GM23338 (cell line): ENCODE measurements around the gene SPRR1A. TPM values are rescaled to one million over a fixed set of nuclear protein-coding genes. Genes with fewer than 3 reads are reported as not detected.

Source experiments
- ATAC-seq: fragments of 200-7000 bp; cut with Tn5 transposase; 3 replicates; pipeline ENCODE4 v1.9.1; 2020
- DNase-seq: peaks from one replicate; pipeline ENCODE4 v3.0.0-alpha.2; 2015; ENCODE audit warnings: low spot score
- H2AFZ ChIP-seq: fragments of 200-600 bp; sonication (generic); 2 replicates; pipeline ENCODE4 v1.8.0; 2016; ENCODE audit warnings: antibody characterized with exemption, mild to moderate bottlenecking, moderate library complexity
- H3F3A ChIP-seq: fragments of 200-600 bp; sonication (generic); replicated peaks from 2 replicates; pipeline ENCODE4 v1.8.0; 2017; ENCODE audit warnings: antibody characterized with exemption, mixed run types, low read depth
- H3K27ac ChIP-seq: fragments of 200-600 bp; sonication (generic); 2 replicates; pipeline ENCODE4 v1.6.1; 2016; ENCODE audit warnings: low read depth
- H3K27me3 ChIP-seq: fragments of 200-600 bp; sonication (generic); 2 replicates; pipeline ENCODE4 v1.8.0; 2016; ENCODE audit warnings: mild to moderate bottlenecking, mixed run types, moderate library complexity; ENCODE audit not compliant: insufficient read depth
- H3K36me3 ChIP-seq: fragments of 200-600 bp; sonication (generic); 2 replicates; pipeline ENCODE4 v1.8.0; 2016; ENCODE audit warnings: mild to moderate bottlenecking; ENCODE audit not compliant: insufficient read depth
- H3K4me1 ChIP-seq: fragments of 200-600 bp; sonication (generic); 2 replicates; pipeline ENCODE4 v1.8.0; 2016; ENCODE audit warnings: mild to moderate bottlenecking, moderate library complexity; ENCODE audit not compliant: insufficient read depth
- H3K4me2 ChIP-seq: fragments of 200-600 bp; sonication (generic); 2 replicates; pipeline ENCODE4 v1.7.1; 2017; ENCODE audit warnings: mixed run types
- H3K4me3 ChIP-seq: fragments of 200-600 bp; sonication (generic); 2 replicates; pipeline ENCODE4 v1.6.1; 2016; ENCODE audit warnings: mixed run types
- H3K79me2 ChIP-seq: fragments of 200-600 bp; sonication (generic); replicated peaks from 2 replicates; pipeline ENCODE4 v1.8.0; 2017; ENCODE audit warnings: mild to moderate bottlenecking; ENCODE audit not compliant: insufficient read depth
- H3K9me2 ChIP-seq: fragments of 200-600 bp; sonication (generic); 2 replicates; pipeline ENCODE4 v1.8.0; 2017; ENCODE audit not compliant: insufficient read depth
- H4K20me1 ChIP-seq: fragments of 200-600 bp; sonication (generic); replicated peaks from 2 replicates; pipeline ENCODE4 v1.8.0; 2017; ENCODE audit warnings: mild to moderate bottlenecking; ENCODE audit not compliant: insufficient read depth
- H3K27ac Mint-ChIP-seq: 2 replicates; pipeline ENCODE4 v1.8.0; 2020; ENCODE audit warnings: inconsistent platforms, mild to moderate bottlenecking, moderate library complexity, mixed read lengths
- H3K27me3 Mint-ChIP-seq: 3 replicates; pipeline ENCODE4 v1.8.0; 2022; ENCODE audit warnings: low read depth, mild to moderate bottlenecking, moderate library complexity, mixed read lengths, inconsistent platforms; ENCODE audit not compliant: insufficient read depth, poor library complexity
- H3K36me3 Mint-ChIP-seq: 3 replicates; pipeline ENCODE4 v1.8.0; 2021; ENCODE audit warnings: low read depth, mild to moderate bottlenecking, inconsistent platforms, moderate library complexity, mixed read lengths
- H3K4me1 Mint-ChIP-seq: 3 replicates; pipeline ENCODE4 v1.8.0; 2020; ENCODE audit warnings: mild to moderate bottlenecking, inconsistent platforms, mixed read lengths
- H3K4me3 Mint-ChIP-seq: 3 replicates; pipeline ENCODE4 v1.8.0; 2021; ENCODE audit warnings: moderate library complexity, mild to moderate bottlenecking, inconsistent platforms, mixed read lengths
- H3K9me3 Mint-ChIP-seq: 3 replicates; pipeline ENCODE4 v1.8.0; 2020; ENCODE audit warnings: moderate library complexity, mild to moderate bottlenecking, inconsistent platforms, mixed read lengths
- EZH2phosphoT487 ChIP-seq: fragments of 200-600 bp; sonication (generic); IDR thresholded peaks from one replicate; pipeline ENCODE4 v1.8.1; 2018; ENCODE audit warnings: antibody characterized with exemption; ENCODE audit not compliant: unreplicated experiment
- NANOG ChIP-seq: IDR thresholded peaks from 2 replicates; pipeline ENCODE4 v1.6.1; 2016; ENCODE audit warnings: antibody characterized with exemption, borderline replicate concordance
- POLR2AphosphoS5 ChIP-seq: IDR thresholded peaks from 2 replicates; pipeline ENCODE4 v1.6.1; 2016; ENCODE audit warnings: antibody characterized with exemption, low read depth
- ZNF114 ChIP-seq: fragments of 250-450 bp; sonication (Bioruptor Pico); IDR thresholded peaks from 2 replicates; pipeline ENCODE4 v1.5.0; 2020; ENCODE audit warnings: mild to moderate bottlenecking, moderate library complexity
- polyA plus RNA-seq: library from polyadenylated mRNA; unstranded; fragments of >200 nt; fragmentation: Nextera tagmentation; extraction: Ambion mirVana; gene quantifications from 2 replicates; pipeline ENCODE4 v1.2.1, GENCODE V29; 2016
- total RNA-seq: library from RNA; depleted of rRNA; stranded (reverse); fragments of >200 nt; shearing (Covaris generic); gene quantifications from 2 replicates; pipeline ENCODE4 v1.2.3, GENCODE V29; 2014
- TF ChIP-seq, protein P1 (sequence below), 2 experiments: fragments of 200-600 bp in 1 of 2; sonication (generic) in 1 of 2; conservative IDR thresholded peaks; 2 replicates each; pipeline versions ENCODE4 v1.5.1 to v1.6.1; 2016 to 2017; ENCODE audit warnings: antibody characterized with exemption in 2 of 2, low read depth in 2 of 2, mild to moderate bottlenecking in 2 of 2, moderate library complexity in 1 of 2
- TF ChIP-seq, protein P2 (sequence below): IDR thresholded peaks from one replicate; pipeline ENCODE4 v1.6.1; 2018; ENCODE audit warnings: antibody characterized with exemption; ENCODE audit not compliant: unreplicated experiment
- TF ChIP-seq, protein P3 (sequence below): IDR thresholded peaks from 2 replicates; pipeline ENCODE4 v1.6.1; 2016; ENCODE audit warnings: antibody characterized with exemption

Gene SPRR1A
- total and polyA plus RNA-seq, 2 experiments from 2014 or later, result not detected

DNA sequence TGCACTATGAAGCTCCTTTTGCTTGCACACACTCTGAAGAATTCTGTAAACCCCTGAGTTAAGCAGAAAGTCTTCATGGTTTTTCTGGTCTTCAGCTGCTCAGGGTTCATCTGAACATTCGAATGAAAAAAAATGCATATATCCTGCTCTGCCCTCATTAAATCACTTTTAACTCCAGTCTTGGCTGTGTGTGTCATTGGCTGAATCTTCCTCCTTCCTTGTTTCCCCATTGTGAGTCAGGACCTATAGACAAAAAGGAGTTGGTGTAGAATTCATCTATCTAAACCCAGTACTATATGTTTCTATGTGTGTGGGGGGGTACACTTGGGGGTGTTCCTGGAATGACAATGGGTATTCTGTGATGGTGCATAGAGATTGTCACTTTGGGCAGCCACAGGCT is 40.5 kb downstream of the SPRR1A start:
- DNase-seq (no peak), ATAC-seq (no peak)
- Histone ChIP-seq H3K27me3 (no peaks in the 10 kb centered on the region), H3K27ac (no peak overlapping the region), H3K79me2 (no peaks in the 10 kb centered on the region), H3F3A (no peaks in the 10 kb centered on the region), H2AFZ (no peak overlapping the region), H3K4me3 (no peak overlapping the region), H4K20me1 (no peaks in the 10 kb centered on the region), H3K36me3 (no peaks in the 10 kb centered on the region), H3K4me1 (peaks cover 15% of the 10 kb centered on the region), H3K4me2 (no peak overlapping the region), H3K9me2 (peaks cover 4% of the 10 kb centered on the region; the same call in 1 of the 2 replicates)
- Mint-ChIP-seq H3K4me3 (no peak overlapping the region), H3K27me3 (peaks cover 6% of the 10 kb centered on the region), H3K36me3 (no peaks in the 10 kb centered on the region), H3K4me1 (peaks cover 22% of the 10 kb centered on the region), H3K27ac (no peak overlapping the region), H3K9me3 (peaks cover 1% of the 10 kb centered on the region; the same call in 2 of the 3 replicates)
- no peak for TF ChIP-seq NANOG
- no peak for TF ChIP-seq EZH2phosphoT487
- no peak for TF ChIP-seq ZNF114 (CRISPR knock-in tag)
- TF ChIP-seq, protein P1, sequence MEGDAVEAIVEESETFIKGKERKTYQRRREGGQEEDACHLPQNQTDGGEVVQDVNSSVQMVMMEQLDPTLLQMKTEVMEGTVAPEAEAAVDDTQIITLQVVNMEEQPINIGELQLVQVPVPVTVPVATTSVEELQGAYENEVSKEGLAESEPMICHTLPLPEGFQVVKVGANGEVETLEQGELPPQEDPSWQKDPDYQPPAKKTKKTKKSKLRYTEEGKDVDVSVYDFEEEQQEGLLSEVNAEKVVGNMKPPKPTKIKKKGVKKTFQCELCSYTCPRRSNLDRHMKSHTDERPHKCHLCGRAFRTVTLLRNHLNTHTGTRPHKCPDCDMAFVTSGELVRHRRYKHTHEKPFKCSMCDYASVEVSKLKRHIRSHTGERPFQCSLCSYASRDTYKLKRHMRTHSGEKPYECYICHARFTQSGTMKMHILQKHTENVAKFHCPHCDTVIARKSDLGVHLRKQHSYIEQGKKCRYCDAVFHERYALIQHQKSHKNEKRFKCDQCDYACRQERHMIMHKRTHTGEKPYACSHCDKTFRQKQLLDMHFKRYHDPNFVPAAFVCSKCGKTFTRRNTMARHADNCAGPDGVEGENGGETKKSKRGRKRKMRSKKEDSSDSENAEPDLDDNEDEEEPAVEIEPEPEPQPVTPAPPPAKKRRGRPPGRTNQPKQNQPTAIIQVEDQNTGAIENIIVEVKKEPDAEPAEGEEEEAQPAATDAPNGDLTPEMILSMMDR (conservative IDR thresholded peaks at IDR 0.05; ENCODE audit: low read depth in 2 of 2), result no peak
- TF ChIP-seq POLR2AphosphoS5, result no peak
- TF ChIP-seq, protein P2, sequence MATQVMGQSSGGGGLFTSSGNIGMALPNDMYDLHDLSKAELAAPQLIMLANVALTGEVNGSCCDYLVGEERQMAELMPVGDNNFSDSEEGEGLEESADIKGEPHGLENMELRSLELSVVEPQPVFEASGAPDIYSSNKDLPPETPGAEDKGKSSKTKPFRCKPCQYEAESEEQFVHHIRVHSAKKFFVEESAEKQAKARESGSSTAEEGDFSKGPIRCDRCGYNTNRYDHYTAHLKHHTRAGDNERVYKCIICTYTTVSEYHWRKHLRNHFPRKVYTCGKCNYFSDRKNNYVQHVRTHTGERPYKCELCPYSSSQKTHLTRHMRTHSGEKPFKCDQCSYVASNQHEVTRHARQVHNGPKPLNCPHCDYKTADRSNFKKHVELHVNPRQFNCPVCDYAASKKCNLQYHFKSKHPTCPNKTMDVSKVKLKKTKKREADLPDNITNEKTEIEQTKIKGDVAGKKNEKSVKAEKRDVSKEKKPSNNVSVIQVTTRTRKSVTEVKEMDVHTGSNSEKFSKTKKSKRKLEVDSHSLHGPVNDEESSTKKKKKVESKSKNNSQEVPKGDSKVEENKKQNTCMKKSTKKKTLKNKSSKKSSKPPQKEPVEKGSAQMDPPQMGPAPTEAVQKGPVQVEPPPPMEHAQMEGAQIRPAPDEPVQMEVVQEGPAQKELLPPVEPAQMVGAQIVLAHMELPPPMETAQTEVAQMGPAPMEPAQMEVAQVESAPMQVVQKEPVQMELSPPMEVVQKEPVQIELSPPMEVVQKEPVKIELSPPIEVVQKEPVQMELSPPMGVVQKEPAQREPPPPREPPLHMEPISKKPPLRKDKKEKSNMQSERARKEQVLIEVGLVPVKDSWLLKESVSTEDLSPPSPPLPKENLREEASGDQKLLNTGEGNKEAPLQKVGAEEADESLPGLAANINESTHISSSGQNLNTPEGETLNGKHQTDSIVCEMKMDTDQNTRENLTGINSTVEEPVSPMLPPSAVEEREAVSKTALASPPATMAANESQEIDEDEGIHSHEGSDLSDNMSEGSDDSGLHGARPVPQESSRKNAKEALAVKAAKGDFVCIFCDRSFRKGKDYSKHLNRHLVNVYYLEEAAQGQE, result no peak
- TF ChIP-seq, protein P3, sequence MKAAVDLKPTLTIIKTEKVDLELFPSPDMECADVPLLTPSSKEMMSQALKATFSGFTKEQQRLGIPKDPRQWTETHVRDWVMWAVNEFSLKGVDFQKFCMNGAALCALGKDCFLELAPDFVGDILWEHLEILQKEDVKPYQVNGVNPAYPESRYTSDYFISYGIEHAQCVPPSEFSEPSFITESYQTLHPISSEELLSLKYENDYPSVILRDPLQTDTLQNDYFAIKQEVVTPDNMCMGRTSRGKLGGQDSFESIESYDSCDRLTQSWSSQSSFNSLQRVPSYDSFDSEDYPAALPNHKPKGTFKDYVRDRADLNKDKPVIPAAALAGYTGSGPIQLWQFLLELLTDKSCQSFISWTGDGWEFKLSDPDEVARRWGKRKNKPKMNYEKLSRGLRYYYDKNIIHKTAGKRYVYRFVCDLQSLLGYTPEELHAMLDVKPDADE, result no peak

DNA sequence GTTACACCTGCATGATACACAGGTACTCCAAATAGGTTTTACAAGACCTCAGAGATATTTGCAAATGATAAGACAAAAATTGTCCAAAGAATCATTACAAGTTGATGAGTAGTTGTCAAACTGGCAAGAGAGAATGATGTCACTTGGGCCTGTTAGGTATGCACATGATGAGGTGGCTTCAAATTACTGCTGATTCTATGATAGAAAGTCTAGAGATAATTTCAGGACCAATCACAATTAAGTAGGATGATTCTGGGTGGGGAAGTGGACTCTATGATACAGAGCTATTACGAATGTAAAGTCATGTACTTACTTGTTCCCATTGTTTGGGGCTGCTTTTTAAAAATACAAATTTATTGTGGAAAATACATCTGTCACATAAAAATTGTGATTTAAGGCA is 41.9 kb downstream of the SPRR1A start:
- Histone ChIP-seq H3K36me3 (no peaks in the 10 kb centered on the region), H3K4me3 (no peak overlapping the region), H3F3A (no peaks in the 10 kb centered on the region), H3K4me2 (no peak overlapping the region), H3K27me3 (no peaks in the 10 kb centered on the region), H3K27ac (no peak overlapping the region), H3K79me2 (no peaks in the 10 kb centered on the region), H4K20me1 (no peaks in the 10 kb centered on the region), H3K9me2 (peaks cover 9% of the 10 kb centered on the region), H3K4me1 (peaks cover 15% of the 10 kb centered on the region), H2AFZ (no peak overlapping the region)
- H3K9me3 Mint-ChIP-seq, result peaks cover 3% of the 10 kb centered on the region; the same call in 1 of the 3 replicates
- no peaks in the 10 kb centered on the region for H3K36me3 Mint-ChIP-seq
- no peak overlapping the region for H3K27ac Mint-ChIP-seq
- no peak overlapping the region for H3K4me3 Mint-ChIP-seq
- peaks cover 20% of the 10 kb centered on the region for H3K4me1 Mint-ChIP-seq
- ATAC-seq (no peak), DNase-seq (no peak)
- peaks cover 3% of the 10 kb centered on the region for H3K27me3 Mint-ChIP-seq
- TF ChIP-seq, protein P2, result no peak
